Ammon's horn (tissue), 1 donor: ENCODE results near the gene S100A12.
A peak's percentile ranks its signal among the peaks of the same experiment; 100 is the strongest.
"Not testable (repeated sequence)": the region's sequence is repeated elsewhere in the genome, so short reads cannot be mapped to it uniquely, and the experiment has no call there.

ENCODE experiments used
- DNase-seq: peaks from one replicate; pipeline ENCODE4 v3.0.0-alpha.2; 2016; ENCODE audit warnings: low spot score

The S100A12 gene

DNA sequence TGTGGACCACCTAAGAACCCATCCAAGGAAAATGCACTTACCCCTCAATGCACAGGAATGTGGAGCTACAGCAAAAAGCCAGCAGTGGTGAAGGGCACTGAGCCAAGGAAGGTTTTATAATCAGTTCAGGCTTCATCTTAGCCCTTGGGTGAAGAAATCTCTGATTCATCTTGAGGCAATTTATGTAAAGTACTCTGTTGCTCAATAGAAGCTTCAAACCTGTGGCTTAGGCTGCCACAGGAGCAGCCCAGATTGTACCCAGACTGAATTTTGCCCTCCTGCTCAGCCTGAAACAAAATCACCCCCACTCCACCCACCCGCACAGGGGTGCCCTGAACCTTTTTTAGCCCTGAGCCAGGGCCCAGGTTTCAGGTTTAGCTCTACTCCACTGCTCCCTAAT is at the start of gene S100A12:
TSS of gene S100A12 (minus strand) at position 111 of the 400 bp plus-strand sequence. CDS start 1,029 bp downstream, outside the sequence.
- no peak for DNase-seq

DNA sequence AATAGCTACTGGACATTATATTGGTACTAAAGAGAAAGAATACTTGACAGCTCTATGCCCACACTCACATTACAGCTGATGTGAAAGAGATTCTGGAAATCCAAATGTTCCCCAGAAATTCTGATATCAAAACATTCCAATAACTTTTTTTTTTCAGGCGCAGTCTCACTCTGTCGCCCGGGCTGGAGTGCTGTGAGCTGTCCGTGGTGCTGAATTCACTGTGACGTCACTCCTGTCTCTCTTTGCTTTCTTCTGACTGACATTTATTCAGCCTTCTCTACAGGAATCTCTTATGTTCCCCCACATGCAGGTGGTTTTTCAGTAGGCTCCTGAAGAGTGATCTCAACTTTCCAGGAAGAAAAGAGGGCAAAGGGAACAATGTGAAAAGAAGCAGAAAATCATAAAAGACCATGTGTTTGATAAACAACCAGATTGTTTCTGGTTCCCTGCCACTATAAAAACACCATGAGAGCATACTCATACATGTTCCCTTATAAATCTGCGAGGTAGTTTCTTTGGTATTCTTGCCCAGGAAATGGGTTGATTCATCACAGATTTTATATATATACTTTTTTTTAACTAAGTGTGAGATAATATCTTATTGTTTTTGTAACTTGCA is 47.1 kb upstream of the S100A12 start:
- peak; percentile 71 for DNase-seq

DNA sequence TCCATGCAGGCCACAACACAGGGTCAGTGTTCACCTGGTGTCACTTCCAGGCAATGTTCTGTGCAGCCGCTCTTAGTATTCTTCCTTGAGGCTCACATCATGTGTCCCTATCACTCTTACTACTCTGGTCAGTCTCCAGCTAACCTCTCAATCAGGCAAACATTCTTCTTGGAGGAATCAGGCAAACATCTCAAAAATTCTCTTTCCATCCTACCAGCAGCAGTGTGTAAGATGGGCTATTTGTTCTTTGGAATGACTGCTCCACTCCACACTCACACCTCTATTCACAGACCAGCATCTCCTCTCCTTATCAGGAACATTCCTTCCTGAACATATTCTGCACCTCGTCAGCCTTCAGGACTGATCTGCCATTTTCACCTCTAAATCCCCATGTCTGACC is 44.9 kb upstream of the S100A12 start:
- DNase-seq, result no peak

GRCh38 chr1:153419436-153419793 is 44.0 kb upstream of the S100A12 start:
- not testable (repeated sequence) for DNase-seq

DNA sequence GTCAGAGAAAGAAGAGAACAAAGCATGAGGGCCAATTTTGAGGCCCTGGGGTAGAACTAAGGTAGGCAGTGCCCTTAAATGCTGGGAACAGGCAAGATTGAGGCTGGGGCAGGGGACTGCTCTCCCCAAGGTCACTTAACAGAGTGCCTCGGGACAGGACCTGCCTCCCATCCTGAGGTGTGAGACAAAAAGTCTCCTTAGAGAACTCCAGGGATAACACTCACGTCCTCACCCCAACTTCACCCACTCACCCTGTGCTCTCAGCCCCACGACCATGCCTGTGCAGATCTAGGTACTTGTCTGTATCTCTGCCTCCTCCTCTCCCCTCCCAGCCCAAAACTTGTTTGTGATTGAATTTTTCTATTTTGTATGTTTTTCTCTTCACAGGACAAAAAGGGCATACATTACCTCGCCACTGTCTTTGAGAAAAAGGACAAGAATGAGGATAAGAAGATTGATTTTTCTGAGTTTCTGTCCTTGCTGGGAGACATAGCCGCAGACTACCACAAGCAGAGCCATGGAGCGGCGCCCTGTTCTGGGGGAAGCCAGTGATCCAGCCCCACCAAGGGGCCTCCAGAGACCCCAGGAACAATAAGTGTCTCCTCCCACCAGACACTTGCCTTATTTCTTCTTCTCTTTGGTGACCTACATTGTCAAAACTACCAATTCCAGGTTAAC is 43.5 kb upstream of the S100A12 start:
- DNase-seq, result not testable (repeated sequence)

- DNase-seq, result no peak
Observed at GRCh38 chr1:153417136-153417888, 41.9 kb upstream of the S100A12 start.

DNA sequence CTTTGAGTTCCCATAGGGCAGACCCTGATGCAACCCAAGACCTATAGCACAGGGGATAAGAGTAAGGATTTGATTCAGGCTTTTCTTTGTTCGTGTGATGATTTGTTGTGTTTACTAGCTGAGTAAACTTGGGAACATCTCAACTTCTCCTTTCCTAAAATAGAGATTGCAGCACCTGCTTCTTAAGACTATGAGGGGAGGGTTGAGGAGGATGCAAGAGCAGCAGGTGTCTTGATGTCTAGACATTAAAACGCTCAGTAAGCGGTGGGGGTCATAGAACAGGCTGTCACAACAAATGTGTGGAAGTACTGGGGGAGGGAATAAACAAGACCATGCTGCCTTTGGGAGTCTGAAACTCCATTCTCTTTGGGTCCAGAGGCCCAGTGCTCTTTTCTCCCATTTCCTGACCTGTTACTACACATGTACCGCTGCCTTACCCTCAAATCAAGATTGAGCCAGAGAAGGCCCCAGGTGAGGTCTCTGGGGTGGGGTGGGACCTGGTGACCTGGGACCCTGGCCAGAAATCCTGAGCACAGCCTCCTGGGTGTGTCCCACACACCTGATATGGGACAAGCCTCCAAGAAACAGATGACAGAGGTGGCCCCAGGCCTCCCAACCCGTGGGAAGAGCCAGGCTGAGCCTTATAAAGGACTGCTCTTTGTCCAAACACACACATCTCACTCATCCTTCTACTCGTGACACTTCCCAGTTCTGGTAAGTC is 40.6 kb upstream of the S100A12 start, which contains the start of gene S100A7A:
TSS of gene S100A7A (plus strand) at position 671 of the 721 bp plus-strand sequence. CDS start 1,563 bp downstream, outside the sequence.
- DNase-seq, result no peak

DNA sequence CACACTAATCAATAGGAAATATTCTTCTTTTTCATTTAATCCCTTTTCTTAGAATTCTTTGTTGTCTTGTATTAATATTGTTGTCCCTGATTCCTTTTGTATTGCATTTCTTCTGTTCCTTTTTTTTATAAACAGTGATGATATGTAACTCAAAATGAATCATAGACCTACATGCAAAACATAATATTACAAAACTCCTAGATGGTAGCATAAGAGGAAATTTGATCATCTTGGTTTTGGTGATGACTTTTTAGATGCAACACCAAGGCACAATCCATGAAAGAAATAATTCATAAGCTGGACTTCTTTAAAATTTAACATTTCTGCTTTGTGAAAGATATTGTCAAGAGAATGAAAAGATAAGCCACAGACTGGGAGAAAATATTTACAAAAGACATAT is 38.5 kb upstream of the S100A12 start:
- not testable (repeated sequence) for DNase-seq

DNA sequence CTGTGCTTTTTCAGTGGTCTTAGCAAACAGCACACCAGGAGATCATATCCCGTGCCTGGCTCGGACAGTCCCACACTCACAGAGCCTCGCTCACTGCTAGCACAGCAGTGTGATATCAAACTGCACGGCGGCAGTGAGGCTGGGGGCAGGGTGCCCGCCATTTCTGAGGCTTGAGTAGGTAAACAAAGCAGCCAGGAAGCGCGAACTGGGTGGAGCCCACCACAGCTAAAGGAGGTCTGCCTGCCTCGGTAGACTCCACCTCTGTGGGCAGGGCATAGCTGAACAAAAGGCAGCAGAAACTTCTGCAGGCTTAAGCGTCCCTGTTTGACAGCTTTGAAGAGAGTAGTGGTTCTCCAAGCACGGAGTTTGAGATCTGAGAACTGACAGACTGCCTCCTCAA is 31.9 kb upstream of the S100A12 start:
- not testable (repeated sequence) for DNase-seq

DNA sequence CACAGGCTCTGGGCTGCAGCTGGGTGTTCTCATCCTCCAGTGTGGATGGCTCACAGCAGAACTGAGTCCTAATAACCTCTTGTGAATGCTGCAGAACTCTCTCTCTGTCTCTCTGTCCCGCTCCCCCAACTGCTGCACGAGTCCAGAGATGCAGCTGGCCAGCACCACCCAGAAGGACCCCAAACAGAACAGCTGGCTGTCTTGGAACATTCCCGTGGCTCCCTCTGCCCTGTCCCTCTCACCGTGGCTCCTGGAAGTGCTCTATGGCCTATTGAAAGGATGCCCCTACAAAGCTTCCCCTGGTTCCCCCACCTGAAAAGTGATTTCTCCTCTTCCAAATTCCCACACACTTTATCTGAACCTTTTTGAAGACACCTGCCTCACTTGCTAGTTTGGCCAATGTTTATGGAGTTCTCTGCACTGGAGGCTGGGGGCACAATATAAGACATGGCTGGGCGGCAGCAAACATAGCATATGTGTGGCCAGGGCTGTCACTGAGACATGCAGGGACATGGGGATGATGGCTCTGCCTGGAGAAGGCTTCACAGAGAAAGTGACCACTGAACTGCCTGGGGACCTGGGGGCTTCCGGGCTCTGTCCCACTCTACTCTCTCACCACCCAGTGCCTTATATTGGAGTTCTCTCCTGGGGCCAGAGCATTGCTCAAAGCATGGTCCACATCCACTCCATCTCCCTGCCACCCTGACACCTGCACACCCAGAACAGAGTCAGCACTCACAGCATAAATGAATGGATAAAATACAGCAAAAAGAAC is 30.6 kb upstream of the S100A12 start:
- not testable (repeated sequence) for DNase-seq

GRCh38 chr1:153404768-153405167 is 29.3 kb upstream of the S100A12 start:
- peak; percentile 13 for DNase-seq

GRCh38 chr1:153404086-153404635 is 28.7 kb upstream of the S100A12 start:
- DNase-seq, result no peak

- DNase-seq, result no peak
Observed at GRCh38 chr1:153403421-153404085, 28.1 kb upstream of the S100A12 start.

GRCh38 chr1:153402226-153402625 is 26.8 kb upstream of the S100A12 start:
- DNase-seq, result no peak

- DNase-seq, result no peak
Observed at GRCh38 chr1:153401461-153401860, 26.0 kb upstream of the S100A12 start.

- no peak for DNase-seq
Observed at GRCh38 chr1:153400244-153400643, 24.8 kb upstream of the S100A12 start.

GRCh38 chr1:153399401-153400055 is 24.1 kb upstream of the S100A12 start:
- no peak for DNase-seq

- no peak for DNase-seq
Observed at GRCh38 chr1:153397924-153398651, 22.7 kb upstream of the S100A12 start.
